ENCODE results near the gene APLF.
A peak's percentile ranks its signal among the peaks of the same experiment; 100 is the strongest.

The APLF gene

GRCh38 chr2:68467077-68467960 lies at the start of gene APLF, which contains the start of gene FBXO48:
TSS of gene APLF (plus strand) at chr2:68467585. CDS start at chr2:68467732, 147 bp downstream.
TSS of gene FBXO48 (minus strand) at chr2:68467294. CDS start at chr2:68465145, 2,149 bp downstream.
- DNase-seq, result peak; percentile 98

GRCh38 chr2:68417926-68418325 lies 49.5 kb upstream of the APLF start:
- no peak for DNase-seq

- DNase-seq, result no peak
Observed at GRCh38 chr2:68418419-68418818, 49.0 kb upstream of the APLF start.

GRCh38 chr2:68418855-68419254 lies 48.5 kb upstream of the APLF start:
- DNase-seq, result no peak

GRCh38 chr2:68420254-68420910 lies 47.0 kb upstream of the APLF start:
- no peak for DNase-seq

GRCh38 chr2:68423966-68424650 lies 43.3 kb upstream of the APLF start:
- DNase-seq, result no peak

- no peak for DNase-seq
Observed at GRCh38 chr2:68425503-68425902, 41.9 kb upstream of the APLF start.

GRCh38 chr2:68426446-68426845 lies 40.9 kb upstream of the APLF start:
- DNase-seq, result no peak

GRCh38 chr2:68426848-68427579 lies 40.4 kb upstream of the APLF start:
- DNase-seq, result no peak

GRCh38 chr2:68428126-68428525 lies 39.3 kb upstream of the APLF start:
- DNase-seq, result no peak

- no peak for DNase-seq
Observed at GRCh38 chr2:68428746-68429145, 38.6 kb upstream of the APLF start.

- no peak for DNase-seq
Observed at GRCh38 chr2:68429311-68429826, 38.0 kb upstream of the APLF start.

- DNase-seq, result no peak
Observed at GRCh38 chr2:68431316-68431972, 35.9 kb upstream of the APLF start.

- DNase-seq, result peak; percentile 80
Observed at GRCh38 chr2:68432696-68433658, 34.4 kb upstream of the APLF start.

- no peak for DNase-seq
Observed at GRCh38 chr2:68434981-68435380, 32.4 kb upstream of the APLF start.

- DNase-seq, result no peak
Observed at GRCh38 chr2:68435615-68436014, 31.8 kb upstream of the APLF start.

- DNase-seq, result no peak
Observed at GRCh38 chr2:68436270-68436669, 31.1 kb upstream of the APLF start.

GRCh38 chr2:68438455-68439303 lies 28.7 kb upstream of the APLF start:
- no peak for DNase-seq

- peak; percentile 79 for DNase-seq
Observed at GRCh38 chr2:68441179-68441993, 26.0 kb upstream of the APLF start.

All from NCI-H146 (cell line).